AG08396 (cell line): Measurements from ENCODE around the gene MKX.
A peak's percentile ranks its signal among the peaks of the same experiment; 100 is the strongest.

ENCODE experiments used
- DNase-seq: peaks from one replicate; pipeline ENCODE4 v3.0.0; 2012; ENCODE audit warnings: low spot score, mixed read lengths

Gene MKX

GRCh38 chr10:27646604-27647175 lies 98.9 kb downstream of the MKX start:
- no peak for DNase-seq

- peak; percentile 25 for DNase-seq
Observed at GRCh38 chr10:27646194-27646593, 99.4 kb downstream of the MKX start.

DNA sequence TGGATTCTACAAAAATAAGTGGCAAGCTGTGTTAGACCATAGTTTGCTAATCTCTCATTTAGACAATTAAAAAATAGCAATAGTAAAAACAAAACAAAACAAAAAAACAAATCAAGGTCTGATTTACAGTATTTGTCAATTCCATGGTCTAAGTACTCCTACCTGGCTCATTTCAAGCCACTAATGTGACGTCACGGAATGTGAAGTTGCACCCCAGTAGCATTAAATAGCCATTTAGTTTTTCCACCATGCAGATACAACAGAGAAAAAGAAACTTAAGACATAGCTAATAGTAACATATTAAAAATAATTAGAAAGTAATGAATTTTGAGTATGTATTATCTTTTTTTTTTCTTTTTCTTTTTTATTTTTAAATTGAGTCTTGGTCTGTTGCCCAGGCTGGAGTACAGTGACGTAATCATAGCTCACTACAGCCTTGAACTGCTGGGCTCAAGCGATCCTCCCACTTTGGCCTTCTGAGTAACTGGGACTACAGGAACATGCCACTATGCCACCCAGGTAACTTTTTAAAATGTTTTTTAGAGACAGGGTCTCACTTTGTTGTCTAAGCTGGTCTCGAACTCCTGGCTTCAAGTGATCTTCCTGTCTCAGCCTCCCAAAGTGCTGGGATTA lies 101.2 kb downstream of the MKX start:
- DNase-seq = no peak

DNA sequence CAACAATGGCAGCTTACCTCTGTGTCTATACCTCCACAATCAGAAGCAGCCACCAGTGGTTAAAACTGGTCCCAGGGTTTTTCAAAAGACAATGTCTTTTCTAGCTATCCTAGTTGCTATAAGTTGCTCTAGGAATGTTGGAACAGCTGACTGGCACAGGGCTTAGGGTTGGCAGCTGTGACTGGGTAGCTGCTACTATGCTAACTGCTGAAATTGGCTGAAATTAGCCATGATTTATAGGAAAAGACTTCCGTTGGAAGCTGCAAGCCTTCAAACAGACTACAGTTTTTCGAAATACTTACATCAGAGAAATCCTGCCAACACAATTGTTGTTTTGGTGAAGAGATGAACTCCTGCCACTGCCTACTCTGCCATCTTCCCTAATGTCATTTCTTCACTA lies 102.3 kb downstream of the MKX start:
- DNase-seq = no peak

- no peak for DNase-seq
Observed at GRCh38 chr10:27642023-27642589, 103.5 kb downstream of the MKX start.

- no peak for DNase-seq
Observed at GRCh38 chr10:27638071-27638750, 107.4 kb downstream of the MKX start.

- DNase-seq = no peak
Observed at GRCh38 chr10:27637601-27638000, 108.0 kb downstream of the MKX start.

GRCh38 chr10:27636816-27637215 lies 108.8 kb downstream of the MKX start:
- no peak for DNase-seq

- no peak for DNase-seq
Observed at GRCh38 chr10:27635699-27636270, 109.8 kb downstream of the MKX start.

- DNase-seq = no peak
Observed at GRCh38 chr10:27635290-27635689, 110.3 kb downstream of the MKX start.

DNA sequence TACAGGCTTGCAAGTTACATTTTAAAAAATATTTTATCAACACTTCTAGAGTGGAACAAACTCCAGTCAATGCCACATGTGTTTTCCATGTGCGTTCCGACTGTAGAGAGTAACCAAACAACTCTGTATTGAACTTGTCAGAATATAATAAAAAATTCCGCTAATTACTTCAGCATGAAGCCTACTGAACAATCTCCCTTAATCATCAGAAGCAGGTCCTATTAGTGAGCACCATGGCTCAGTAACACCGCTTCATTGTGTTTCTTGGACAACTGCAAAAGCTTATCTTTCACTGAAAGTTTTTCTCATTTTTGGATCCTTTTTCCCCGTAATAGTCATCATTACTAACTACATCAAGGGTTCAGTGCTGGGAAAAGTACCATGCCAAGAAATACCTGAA lies 117.0 kb downstream of the MKX start:
- DNase-seq = no peak

GRCh38 chr10:27626890-27627289 lies 118.7 kb downstream of the MKX start:
- DNase-seq = no peak

GRCh38 chr10:27625452-27626211 lies 120.0 kb downstream of the MKX start:
- DNase-seq = no peak

GRCh38 chr10:27624941-27625340 lies 120.7 kb downstream of the MKX start:
- DNase-seq = no peak
